ENCODE data around the gene FHOD3.

DNA sequence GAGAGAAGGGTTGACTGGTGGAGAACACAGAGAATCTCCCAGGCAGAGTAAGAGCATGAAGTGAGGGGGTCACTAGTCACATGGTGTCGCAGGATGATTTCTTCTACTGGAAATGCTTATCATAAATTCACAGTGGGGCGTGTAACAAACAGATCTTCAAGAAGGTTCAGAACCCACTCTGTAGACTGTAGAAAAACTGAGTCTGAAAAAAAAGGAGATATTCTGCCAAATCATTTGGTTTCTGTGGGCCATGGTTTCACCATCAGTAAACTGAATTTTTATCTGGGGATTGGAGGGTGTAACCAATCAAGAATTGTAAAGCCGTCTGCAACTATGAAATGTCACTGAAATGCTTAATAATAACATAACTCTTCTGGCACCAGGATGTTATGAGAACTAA lies 516.3 kb downstream of the FHOD3 start:
- TF ChIP-seq, protein P1, sequence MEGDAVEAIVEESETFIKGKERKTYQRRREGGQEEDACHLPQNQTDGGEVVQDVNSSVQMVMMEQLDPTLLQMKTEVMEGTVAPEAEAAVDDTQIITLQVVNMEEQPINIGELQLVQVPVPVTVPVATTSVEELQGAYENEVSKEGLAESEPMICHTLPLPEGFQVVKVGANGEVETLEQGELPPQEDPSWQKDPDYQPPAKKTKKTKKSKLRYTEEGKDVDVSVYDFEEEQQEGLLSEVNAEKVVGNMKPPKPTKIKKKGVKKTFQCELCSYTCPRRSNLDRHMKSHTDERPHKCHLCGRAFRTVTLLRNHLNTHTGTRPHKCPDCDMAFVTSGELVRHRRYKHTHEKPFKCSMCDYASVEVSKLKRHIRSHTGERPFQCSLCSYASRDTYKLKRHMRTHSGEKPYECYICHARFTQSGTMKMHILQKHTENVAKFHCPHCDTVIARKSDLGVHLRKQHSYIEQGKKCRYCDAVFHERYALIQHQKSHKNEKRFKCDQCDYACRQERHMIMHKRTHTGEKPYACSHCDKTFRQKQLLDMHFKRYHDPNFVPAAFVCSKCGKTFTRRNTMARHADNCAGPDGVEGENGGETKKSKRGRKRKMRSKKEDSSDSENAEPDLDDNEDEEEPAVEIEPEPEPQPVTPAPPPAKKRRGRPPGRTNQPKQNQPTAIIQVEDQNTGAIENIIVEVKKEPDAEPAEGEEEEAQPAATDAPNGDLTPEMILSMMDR (IDR thresholded peaks at IDR 0.05; ENCODE audit: low read depth, low read length, missing input control): no peak
- TF ChIP-seq YY1 (IDR thresholded peaks at IDR 0.05): no peak
- no peak for TF ChIP-seq GABPA (IDR thresholded peaks at IDR 0.05 in 1 of 2, conservative IDR thresholded peaks at IDR 0.05 in 1 of 2)
- TF ChIP-seq, protein P2, sequence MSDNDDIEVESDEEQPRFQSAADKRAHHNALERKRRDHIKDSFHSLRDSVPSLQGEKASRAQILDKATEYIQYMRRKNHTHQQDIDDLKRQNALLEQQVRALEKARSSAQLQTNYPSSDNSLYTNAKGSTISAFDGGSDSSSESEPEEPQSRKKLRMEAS (IDR thresholded peaks at IDR 0.05): no peak
- TF ChIP-seq TAF1 (conservative IDR thresholded peaks at IDR 0.05): no peak
- TF ChIP-seq, protein P3, sequence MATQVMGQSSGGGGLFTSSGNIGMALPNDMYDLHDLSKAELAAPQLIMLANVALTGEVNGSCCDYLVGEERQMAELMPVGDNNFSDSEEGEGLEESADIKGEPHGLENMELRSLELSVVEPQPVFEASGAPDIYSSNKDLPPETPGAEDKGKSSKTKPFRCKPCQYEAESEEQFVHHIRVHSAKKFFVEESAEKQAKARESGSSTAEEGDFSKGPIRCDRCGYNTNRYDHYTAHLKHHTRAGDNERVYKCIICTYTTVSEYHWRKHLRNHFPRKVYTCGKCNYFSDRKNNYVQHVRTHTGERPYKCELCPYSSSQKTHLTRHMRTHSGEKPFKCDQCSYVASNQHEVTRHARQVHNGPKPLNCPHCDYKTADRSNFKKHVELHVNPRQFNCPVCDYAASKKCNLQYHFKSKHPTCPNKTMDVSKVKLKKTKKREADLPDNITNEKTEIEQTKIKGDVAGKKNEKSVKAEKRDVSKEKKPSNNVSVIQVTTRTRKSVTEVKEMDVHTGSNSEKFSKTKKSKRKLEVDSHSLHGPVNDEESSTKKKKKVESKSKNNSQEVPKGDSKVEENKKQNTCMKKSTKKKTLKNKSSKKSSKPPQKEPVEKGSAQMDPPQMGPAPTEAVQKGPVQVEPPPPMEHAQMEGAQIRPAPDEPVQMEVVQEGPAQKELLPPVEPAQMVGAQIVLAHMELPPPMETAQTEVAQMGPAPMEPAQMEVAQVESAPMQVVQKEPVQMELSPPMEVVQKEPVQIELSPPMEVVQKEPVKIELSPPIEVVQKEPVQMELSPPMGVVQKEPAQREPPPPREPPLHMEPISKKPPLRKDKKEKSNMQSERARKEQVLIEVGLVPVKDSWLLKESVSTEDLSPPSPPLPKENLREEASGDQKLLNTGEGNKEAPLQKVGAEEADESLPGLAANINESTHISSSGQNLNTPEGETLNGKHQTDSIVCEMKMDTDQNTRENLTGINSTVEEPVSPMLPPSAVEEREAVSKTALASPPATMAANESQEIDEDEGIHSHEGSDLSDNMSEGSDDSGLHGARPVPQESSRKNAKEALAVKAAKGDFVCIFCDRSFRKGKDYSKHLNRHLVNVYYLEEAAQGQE (IDR thresholded peaks at IDR 0.05): no peak
- TF ChIP-seq NR2F2 (IDR thresholded peaks at IDR 0.05): no peak
- TF ChIP-seq JUND (IDR thresholded peaks at IDR 0.05): no peak
- TF ChIP-seq SP1 (IDR thresholded peaks at IDR 0.05): no peak
- TF ChIP-seq RAD21 (IDR thresholded peaks at IDR 0.05): no peak
- no peak for TF ChIP-seq HNF4G (IDR thresholded peaks at IDR 0.05)
- no peak for TF ChIP-seq EGR1 (IDR thresholded peaks at IDR 0.05; ENCODE audit: low read depth in 2 of 2)
